Fibroblast of skin of back (primary cell): ENCODE results near the gene BDP1. TPM values are rescaled to one million over a fixed set of nuclear protein-coding genes. Genes with fewer than 3 reads are reported as not detected.
"Not testable (repeated sequence)": the region's sequence is repeated elsewhere in the genome, so short reads cannot be mapped to it uniquely, and the experiment has no call there.

ENCODE experiments used
- DNase-seq: peaks from one replicate; pipeline ENCODE4 v3.0.0-alpha.2; 2013
- polyA plus RNA-seq, 2 experiments: library from polyadenylated mRNA; unstranded; fragments of 120-200 nt; gene quantifications; one replicate each; pipeline ENCODE4 v1.2.1, GENCODE V29; 2013; ENCODE audit not compliant: insufficient read length in 2 of 2

The BDP1 gene
- polyA plus RNA-seq (2013, experiment 1 of 2; ENCODE audit: insufficient read length) = 12.7 TPM
- polyA plus RNA-seq (2013, experiment 2 of 2; ENCODE audit: insufficient read length) = 16.3 TPM

GRCh38 chr5:71455427-71456361 lies at the start of gene BDP1:
Gene BDP1 (plus strand): TSS chr5:71455651. CDS start chr5:71455878, 227 bp downstream.
- peak; percentile 93 for DNase-seq

DNA sequence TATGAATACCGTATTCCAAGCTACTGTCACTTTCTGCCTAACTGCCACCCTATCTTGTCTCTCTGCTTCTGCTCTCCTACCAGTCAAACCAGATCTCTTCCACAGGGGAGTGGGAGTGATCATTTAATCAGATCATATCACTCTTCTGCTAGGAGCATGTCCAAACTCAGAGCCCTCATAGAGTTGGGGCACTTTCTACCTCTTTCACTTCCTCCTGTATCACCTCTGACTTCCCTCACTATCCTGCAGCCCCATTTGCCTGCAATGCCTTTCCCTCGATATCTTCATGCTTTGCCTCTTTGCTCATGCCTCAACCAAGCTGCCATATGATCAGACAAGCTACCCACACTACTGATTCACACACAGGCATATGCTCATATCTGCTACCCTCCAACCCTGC lies 45.4 kb upstream of the BDP1 start:
- not testable (repeated sequence) for DNase-seq

DNA sequence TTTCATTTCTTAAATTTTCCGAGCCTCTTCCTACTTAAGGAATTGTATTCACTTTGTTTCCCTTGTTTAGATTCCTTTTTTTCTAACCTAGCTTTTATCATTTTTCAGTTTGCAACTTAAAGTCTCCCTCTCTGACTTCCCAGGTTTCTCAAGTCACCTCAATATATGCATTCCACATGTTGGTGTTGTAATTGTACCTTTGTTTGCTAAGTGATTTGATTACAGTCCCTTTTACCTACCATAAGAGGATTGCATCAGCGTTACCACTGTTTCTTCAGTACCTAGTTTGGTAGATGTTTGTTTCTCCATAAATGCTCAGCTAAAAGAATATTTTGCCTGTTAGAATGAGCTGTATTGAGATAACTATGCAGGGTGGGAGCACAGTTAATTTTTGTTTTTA lies 39.8 kb upstream of the BDP1 start:
- not testable (repeated sequence) for DNase-seq

DNA sequence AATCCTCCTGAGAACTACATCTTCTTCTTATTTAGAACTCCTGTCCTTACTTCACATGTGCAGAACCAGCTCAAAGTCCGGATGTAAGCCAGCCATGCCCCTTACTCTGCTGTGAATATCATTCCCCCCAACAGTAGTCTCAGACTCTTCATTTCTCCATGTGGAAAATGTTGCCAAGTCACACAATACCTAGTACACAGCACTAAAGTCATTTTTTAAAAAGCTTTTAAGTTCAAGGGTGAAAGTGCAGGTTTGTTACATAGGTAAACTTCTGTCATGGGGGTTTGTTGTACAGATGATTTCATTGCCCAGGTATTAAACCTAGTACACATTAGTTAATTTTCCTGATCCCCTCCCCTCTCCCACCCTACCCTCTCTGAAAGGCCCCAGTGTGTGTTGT lies 37.4 kb upstream of the BDP1 start:
- not testable (repeated sequence) for DNase-seq

- not testable (repeated sequence) for DNase-seq
Observed at GRCh38 chr5:71421278-71421677, 34.2 kb upstream of the BDP1 start.

DNA sequence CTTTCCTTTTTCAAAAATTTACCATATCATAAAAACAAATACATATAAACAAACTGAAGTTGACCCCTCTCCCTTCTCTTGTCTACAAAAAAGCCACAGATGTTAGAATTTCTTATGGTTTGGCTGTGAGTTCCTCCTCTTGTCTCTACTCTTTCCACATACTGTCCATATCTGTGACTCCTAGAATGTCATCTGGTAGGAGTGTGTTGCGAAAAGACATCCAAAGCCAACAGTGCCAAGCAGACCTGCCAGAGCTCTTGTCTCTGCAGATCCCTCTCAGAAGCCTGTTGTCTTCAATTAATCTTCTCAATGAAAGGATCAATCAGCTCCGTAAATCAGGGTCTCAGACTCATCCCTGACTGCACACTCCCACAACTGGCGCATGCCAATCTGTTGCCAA lies 31.6 kb upstream of the BDP1 start:
- DNase-seq = not testable (repeated sequence)

DNA sequence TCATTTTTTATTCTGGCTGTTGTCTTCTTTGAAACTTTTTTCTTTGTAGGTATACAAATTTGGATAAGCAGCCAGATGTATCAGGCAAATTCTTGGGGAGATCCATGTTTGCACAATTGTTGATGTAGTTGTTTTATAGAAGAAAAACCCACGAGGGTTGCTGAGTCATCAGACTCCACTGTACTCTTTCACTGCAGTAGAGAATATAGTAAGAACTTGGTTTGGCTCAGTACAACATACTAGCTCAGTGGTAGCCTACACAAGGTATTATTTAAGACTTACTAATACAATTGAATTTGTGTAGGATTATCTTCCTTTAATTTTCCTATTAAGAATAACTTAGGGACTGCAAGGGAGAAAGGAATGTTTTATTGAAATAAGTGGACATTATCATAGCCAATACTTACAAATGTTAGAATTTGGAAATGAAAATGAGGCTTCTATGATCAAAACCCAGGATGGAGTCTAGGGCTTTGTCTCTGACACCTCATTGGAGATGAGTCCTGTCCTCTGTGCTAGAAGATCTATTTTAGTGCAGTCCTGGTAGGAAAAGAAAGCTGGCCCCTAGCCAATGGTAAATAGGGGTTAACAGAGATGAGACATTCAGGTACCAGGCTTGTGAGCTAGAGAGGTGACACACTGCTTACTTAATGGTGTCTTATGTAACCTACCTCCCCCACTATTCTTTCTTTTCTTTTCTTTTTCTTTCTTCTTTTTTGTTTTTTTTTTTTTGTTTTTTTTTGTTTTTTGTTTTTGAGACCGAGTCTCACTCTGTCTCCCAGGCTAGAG lies 28.6 kb upstream of the BDP1 start:
- DNase-seq = not testable (repeated sequence)

GRCh38 chr5:71432410-71432809 lies 23.0 kb upstream of the BDP1 start:
- not testable (repeated sequence) for DNase-seq

DNA sequence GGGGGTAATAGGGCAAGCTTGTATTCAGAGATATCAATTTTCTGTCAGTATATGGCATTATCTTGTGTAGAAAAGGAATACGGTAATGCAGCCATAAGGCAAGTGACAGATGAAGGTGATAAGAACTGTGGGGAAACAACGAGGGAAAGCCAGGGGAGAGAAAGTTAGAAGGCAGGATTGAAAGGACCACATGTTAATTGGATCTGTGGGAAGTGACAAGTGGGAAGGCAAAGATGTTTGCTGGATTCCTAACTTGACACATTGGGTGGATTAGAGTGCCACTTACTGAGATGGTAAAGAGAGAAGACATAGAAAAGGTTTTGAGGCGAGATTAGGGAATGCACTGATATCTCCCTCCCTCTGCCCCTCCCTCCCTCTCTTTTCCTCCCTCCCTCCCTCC lies 20.6 kb upstream of the BDP1 start:
- not testable (repeated sequence) for DNase-seq

DNA sequence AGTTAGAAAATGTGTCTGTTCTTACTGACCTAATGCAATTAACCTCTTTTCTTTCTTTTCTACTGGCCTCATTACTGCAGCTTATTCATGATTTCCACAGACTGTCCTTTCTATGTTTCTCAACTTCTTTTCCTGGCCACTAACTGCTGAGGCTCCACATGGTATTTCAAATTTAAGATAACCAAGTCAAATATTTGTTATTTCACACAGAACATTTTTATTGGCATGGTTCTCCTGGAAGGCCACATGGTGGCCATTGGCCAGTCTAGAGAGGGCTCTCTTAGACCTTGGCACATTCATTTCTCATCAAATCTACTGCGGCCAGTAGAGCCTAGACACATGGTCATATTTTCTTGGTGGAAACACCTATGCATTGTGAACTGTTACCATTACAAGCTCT lies 13.9 kb upstream of the BDP1 start:
- not testable (repeated sequence) for DNase-seq

- DNase-seq = not testable (repeated sequence)
Observed at GRCh38 chr5:71443891-71444290, 11.6 kb upstream of the BDP1 start.

DNA sequence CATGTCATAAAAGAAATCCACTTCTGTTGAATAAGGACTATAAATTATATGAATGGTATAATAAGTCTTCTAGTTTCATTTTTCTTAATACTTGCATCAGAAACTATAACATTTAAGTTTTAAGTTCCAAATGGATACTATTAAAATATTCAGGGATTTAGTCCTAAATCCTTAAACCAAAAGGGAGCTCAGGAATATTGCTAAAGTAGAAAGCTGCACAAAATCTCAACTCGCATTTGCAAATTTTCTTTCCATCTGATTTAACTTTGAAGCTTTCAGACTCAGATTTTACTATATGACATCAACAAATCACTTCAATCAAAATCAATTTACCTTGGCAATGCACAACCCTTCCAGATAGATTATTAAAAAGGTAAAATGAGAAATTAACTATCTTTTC lies 10.4 kb upstream of the BDP1 start:
- not testable (repeated sequence) for DNase-seq

- not testable (repeated sequence) for DNase-seq
Observed at GRCh38 chr5:71445523-71446152, 9.8 kb upstream of the BDP1 start.

GRCh38 chr5:71446540-71447216 lies 8.8 kb upstream of the BDP1 start:
- DNase-seq = not testable (repeated sequence)

DNA sequence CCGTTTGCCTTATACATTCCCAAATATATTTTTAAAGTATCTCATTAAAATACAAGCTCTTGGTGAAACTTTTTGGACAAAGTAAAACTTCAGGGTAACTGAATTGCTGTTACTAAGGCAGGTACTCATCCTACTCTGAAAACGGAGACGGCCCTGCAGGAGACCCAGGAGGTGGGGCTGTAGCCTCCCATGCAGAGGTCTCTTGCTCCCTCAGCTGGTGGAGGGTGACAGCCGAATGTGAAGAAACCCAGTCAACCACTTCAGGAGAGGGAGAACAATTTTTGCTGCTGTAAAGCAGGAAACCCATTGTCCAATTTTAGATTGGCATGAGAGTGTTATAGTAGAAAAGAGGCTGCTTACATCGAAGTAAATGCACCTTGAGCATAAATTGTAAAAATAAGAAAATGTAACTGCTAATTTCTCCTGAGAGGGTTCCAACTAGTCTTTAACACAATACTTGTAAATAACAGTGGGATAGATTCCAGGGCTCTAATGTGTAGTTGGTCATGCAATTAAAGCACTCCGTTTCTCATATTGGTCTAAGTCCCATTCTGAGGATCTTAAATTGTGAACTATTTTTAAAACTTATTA lies 8.1 kb upstream of the BDP1 start:
- peak; percentile 34 for DNase-seq

GRCh38 chr5:71452876-71453275 lies 2.6 kb upstream of the BDP1 start:
- no peak for DNase-seq

DNA sequence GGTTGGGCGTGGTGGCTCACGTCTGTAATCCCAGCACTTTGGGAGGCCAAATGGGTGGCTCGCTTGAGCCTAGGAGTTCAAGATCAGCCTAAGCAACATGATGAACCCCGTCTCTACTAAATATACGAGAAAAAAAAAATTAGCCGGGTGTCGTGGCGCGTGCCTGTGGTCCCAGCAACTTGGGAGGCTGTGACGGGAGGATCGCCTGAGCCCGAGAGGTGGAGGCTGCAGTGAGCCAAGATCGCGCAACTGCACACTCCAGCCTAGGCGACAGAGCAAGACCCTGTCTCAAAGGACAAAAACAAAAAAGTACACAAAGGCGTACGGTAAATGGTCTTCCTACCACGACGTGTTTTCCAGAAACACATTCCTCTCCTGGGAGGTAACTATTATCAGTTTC lies 538 bp upstream of the BDP1 start:
- DNase-seq = no peak

DNA sequence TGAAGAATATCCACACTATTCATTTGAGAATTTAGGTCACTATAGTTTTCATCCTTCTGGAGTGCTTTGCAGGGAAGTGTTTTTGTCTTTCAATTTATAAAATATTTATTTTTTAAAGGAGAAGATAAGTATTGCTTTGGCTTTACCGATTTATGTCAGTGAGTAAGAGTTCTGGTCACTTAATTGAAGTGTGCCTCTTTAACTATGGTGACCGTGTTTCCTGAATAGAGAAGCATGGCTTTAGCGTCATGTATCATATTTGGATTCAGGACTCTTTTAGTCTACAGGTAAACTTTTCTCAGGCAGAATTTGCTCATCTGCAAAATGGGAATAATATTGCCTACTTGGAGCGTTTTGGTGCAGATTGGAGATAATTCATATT lies 902 bp downstream of the BDP1 start:
- DNase-seq = no peak

GRCh38 chr5:71457106-71457505 lies 1.7 kb downstream of the BDP1 start:
- no peak for DNase-seq

- no peak for DNase-seq
Observed at GRCh38 chr5:71460693-71461092, 5.2 kb downstream of the BDP1 start.

GRCh38 chr5:71461360-71461759 lies 5.9 kb downstream of the BDP1 start:
- DNase-seq = no peak

DNA sequence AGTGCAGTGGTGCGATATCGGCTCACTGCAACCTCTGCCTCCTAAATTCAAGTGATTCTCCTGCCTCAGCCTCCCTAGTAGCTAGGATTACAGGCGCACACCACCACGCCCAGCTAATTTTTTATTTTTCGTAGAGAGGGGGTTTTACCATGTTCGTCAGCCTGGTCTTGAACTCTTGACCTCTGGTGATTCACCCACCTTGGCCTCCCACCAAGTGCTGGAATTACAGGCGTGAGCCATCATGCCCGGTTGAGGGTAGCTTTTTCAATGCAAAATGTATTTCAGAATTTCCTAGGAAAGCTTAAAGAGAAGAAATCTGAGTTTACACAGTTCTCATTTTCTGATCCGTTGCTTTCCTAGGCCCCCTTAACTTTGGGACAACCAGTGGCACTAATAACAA lies 15.7 kb downstream of the BDP1 start:
- DNase-seq = peak; percentile 29
